Measurements from ENCODE around the gene TNS1. TPM values are rescaled to one million over a fixed set of nuclear protein-coding genes. Genes with fewer than 3 reads are reported as not detected.
A peak's percentile ranks its signal among the peaks of the same experiment; 100 is the strongest.

Gene TNS1
- total RNA-seq, 1 donor from 2014 or later = 227 TPM

- no peak for TF ChIP-seq CTCF (IDR thresholded peaks at IDR 0.05)
- H3K36me3 Mint-ChIP-seq (ENCODE audit: low read depth) = peaks cover 26% of the 10 kb centered on the region
- DNase-seq (ENCODE audit: low spot score) = no peak
- H3K4me3 Mint-ChIP-seq (ENCODE audit: unreplicated experiment) = no peak overlapping the region
- peaks cover 17% of the 10 kb centered on the region for H3K4me1 Mint-ChIP-seq (ENCODE audit: low read depth)
- H3K9me3 Mint-ChIP-seq (ENCODE audit: low read depth) = no peaks in the 10 kb centered on the region
- peak overlapping the region; percentile 51 for H3K27ac Mint-ChIP-seq (ENCODE audit: unreplicated experiment)
- no peaks in the 10 kb centered on the region for H3K27me3 Mint-ChIP-seq (ENCODE audit: low read depth)
These were observed 202.2 kb downstream of the TNS1 start for GRCh38 chr2:217800433-217801114.

GRCh38 chr2:217799563-217800432 lies 203.0 kb downstream of the TNS1 start:
- no peak for DNase-seq (ENCODE audit: low spot score)

GRCh38 chr2:217798743-217799562 lies 203.8 kb downstream of the TNS1 start:
- no peaks in the 10 kb centered on the region for H3K9me3 Mint-ChIP-seq (ENCODE audit: low read depth)
- no peak overlapping the region for H3K4me3 Mint-ChIP-seq (ENCODE audit: unreplicated experiment)
- peaks cover 22% of the 10 kb centered on the region for H3K36me3 Mint-ChIP-seq (ENCODE audit: low read depth)
- H3K27ac Mint-ChIP-seq (ENCODE audit: unreplicated experiment) = no peak overlapping the region
- H3K4me1 Mint-ChIP-seq (ENCODE audit: low read depth) = peaks cover 11% of the 10 kb centered on the region
- H3K27me3 Mint-ChIP-seq (ENCODE audit: low read depth) = no peaks in the 10 kb centered on the region
- DNase-seq (ENCODE audit: low spot score) = no peak
- TF ChIP-seq CTCF (IDR thresholded peaks at IDR 0.05) = no peak

More at GRCh38 chr2:217799563-217800432, 203.0 kb downstream of the TNS1 start:
- Mint-ChIP-seq H3K4me1 (ENCODE audit: low read depth) (peaks cover 11% of the 10 kb centered on the region), H3K4me3 (ENCODE audit: unreplicated experiment) (no peak overlapping the region), H3K9me3 (ENCODE audit: low read depth) (no peaks in the 10 kb centered on the region), H3K36me3 (ENCODE audit: low read depth) (peaks cover 26% of the 10 kb centered on the region), H3K27ac (ENCODE audit: unreplicated experiment) (no peak overlapping the region), H3K27me3 (ENCODE audit: low read depth) (no peaks in the 10 kb centered on the region)
- TF ChIP-seq CTCF (IDR thresholded peaks at IDR 0.05) = no peak

GRCh38 chr2:217798191-217798590 lies 204.6 kb downstream of the TNS1 start:
- no peaks in the 10 kb centered on the region for H3K9me3 Mint-ChIP-seq (ENCODE audit: low read depth)
- H3K27ac Mint-ChIP-seq (ENCODE audit: unreplicated experiment) = no peak overlapping the region
- no peak for DNase-seq (ENCODE audit: low spot score)
- H3K4me1 Mint-ChIP-seq (ENCODE audit: low read depth) = peaks cover 15% of the 10 kb centered on the region
- H3K36me3 Mint-ChIP-seq (ENCODE audit: low read depth) = peaks cover 17% of the 10 kb centered on the region
- no peak overlapping the region for H3K4me3 Mint-ChIP-seq (ENCODE audit: unreplicated experiment)
- no peaks in the 10 kb centered on the region for H3K27me3 Mint-ChIP-seq (ENCODE audit: low read depth)
- no peak for TF ChIP-seq CTCF (IDR thresholded peaks at IDR 0.05)

- Mint-ChIP-seq H3K36me3 (ENCODE audit: low read depth) (peaks cover 17% of the 10 kb centered on the region), H3K27me3 (ENCODE audit: low read depth) (no peaks in the 10 kb centered on the region), H3K4me3 (ENCODE audit: unreplicated experiment) (no peak overlapping the region), H3K27ac (ENCODE audit: unreplicated experiment) (no peak overlapping the region), H3K4me1 (ENCODE audit: low read depth) (peaks cover 18% of the 10 kb centered on the region), H3K9me3 (ENCODE audit: low read depth) (no peaks in the 10 kb centered on the region)
- no peak for DNase-seq (ENCODE audit: low spot score)
- TF ChIP-seq CTCF (IDR thresholded peaks at IDR 0.05) = no peak
These were observed 205.1 kb downstream of the TNS1 start for GRCh38 chr2:217797661-217798069.
